ENCODE results near the gene MED29.

Gene MED29

GRCh38 chr19:39408392-39409207, 17.4 kb downstream of the MED29 start:
- H3K4me3 ChIP-seq (ENCODE audit: low read depth, low read length): peak overlapping the region; percentile 97
- DNase-seq (ENCODE audit: low read depth): no peak

GRCh38 chr19:39409208-39410016, 18.2 kb downstream of the MED29 start:
- H3K4me3 ChIP-seq (ENCODE audit: low read depth, low read length): peak overlapping the region; percentile 97

DNA sequence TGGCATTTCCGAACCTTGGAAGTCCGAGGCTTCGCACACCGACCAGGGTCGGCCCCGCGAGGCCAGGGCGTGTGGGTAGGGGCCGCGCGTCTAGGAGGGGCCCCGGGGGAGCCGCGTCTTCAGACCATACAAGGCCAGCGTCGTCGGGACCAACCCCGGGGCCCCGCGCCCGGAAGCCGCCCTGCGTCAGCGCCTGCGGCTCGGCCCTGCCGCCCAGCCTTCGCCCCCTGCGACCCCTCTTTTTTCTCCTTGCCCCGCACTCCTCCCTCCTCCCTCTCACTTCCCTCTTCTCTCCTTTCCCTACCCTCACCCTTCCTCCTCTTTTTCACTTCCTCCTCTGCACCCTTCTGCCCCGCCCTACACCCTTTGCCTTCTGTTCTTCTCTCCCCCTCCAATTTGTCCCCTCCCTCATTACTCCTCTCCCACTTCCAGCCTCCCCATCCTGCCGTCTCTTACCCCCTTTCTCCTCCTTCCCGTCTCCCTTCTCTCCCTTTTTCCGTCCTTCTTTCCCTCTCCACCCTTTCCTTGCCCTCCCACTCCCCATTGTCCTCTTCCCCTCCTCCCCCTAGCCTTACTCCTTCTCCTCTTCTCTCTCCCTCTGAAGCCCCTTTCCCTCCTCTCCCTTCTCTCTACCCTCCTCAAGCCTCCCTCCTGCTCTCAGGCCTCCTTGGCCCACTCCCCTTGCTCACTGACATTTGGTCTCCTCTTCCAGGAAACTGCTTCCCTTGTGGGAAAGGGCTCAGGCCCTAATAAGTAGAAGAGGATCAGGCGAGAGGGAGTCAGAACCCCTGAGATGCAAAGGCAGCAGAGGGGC, 19.0 kb downstream of the MED29 start:
- DNase-seq (ENCODE audit: low read depth): no peak
- H3K4me3 ChIP-seq (ENCODE audit: low read depth, low read length): peak overlapping the region; percentile 97

More at GRCh38 chr19:39409208-39410016, 18.2 kb downstream of the MED29 start:
- peak; percentile 61 for DNase-seq (ENCODE audit: low read depth)

DNA sequence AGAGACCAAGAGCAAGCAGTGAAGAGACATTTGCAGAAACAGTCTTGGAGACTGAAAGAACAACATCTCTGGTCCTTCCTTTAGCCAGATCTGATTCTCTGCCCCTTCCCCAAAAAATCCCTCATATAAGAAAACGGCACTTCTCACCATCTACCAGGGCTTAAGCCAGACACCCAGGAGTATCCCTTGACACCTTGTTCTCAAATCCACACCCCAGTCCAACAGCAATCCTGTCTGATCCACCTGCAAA, 19.6 kb downstream of the MED29 start:
- H3K4me3 ChIP-seq (ENCODE audit: low read depth, low read length): peak overlapping the region; percentile 2
- no peak for DNase-seq (ENCODE audit: low read depth)

DNA sequence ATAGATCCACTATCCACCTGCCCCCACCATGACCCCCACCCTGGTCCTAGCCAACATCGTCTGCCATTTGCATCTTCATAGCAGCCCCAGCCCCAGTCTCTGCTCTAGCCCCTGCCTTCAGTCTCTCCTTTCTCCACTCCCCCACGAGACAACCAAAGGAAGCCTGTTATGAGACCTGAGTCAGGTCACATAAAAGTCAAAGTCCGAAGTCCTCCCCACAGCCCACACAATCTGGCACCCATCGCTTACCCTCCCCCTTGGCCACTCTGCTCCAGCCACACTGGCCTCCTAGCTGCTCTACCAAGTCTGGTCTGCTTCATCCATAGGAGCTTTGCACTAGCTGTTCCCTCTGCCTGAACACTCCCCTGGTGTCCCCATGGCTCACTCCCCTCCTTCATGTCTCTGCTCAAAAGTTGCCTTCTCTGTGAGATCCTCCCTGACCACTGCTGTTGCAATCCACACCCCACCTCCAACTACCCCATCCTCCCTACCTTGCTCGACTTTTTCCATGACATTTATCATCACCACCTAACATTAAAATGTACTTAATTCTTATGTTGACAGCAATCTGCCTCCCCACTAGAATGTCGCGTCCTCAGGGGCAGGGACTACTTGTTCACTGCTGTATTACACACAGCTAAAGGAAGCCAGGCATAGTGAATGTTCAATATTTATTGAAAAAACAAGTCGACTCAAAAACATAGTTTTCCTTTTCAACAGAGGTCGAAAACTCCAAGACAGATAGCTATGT, 20.1 kb downstream of the MED29 start:
- H3K4me3 ChIP-seq (ENCODE audit: low read depth, low read length): peak overlapping the region; percentile 22
- DNase-seq (ENCODE audit: low read depth): peak; percentile 35

GRCh38 chr19:39411832-39412099, 20.6 kb downstream of the MED29 start:
- peak overlapping the region; percentile 22 for H3K4me3 ChIP-seq (ENCODE audit: low read depth, low read length)
- peak; percentile 75 for DNase-seq (ENCODE audit: low read depth)

DNA sequence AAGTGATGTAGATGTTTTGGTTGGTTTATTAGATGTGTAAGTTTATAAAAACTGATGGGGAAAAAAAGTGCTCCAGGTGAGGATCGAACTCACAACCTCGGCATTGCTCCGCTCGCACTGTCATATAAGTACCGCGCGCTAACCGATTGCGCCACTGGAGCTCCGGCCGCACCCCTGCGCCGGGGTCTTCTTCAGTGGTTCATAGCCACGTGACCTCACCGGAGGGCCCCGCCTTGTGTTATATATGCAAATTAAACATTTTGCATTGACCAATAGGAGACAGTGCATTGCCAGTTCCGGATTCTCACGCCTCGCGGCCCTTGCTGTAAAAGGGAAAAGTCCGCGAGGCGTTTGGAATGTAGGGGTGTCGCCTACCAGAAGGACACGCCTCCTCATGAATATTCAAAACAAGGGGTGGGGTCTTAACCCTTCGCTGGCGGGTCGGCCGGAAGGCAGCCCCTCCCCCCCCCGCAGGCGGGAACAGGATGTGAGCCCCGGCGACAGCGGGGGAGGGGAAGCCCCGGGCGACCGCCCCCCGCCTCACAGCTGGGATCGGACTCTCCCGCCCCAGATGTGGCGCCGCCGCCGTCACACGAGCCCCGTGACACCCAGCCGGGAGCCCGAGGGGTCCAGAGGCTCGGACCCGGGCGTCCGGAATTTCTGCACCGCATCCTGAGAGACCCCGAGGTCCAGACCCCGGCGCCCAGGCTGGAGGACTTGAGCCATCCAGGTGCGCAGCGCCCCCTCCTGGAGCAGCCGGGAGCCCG, 21.1 kb downstream of the MED29 start, which contains the start of gene PLEKHG2:
Gene PLEKHG2 (plus strand): TSS at position 570 of the 767 bp plus-strand sequence. CDS start 1,418 bp downstream, outside the sequence.
- H3K4me3 ChIP-seq (ENCODE audit: low read depth, low read length): peak within 1 kb of the TSS; percentile 78
- DNase-seq (ENCODE audit: low read depth): peak; percentile 99

DNA sequence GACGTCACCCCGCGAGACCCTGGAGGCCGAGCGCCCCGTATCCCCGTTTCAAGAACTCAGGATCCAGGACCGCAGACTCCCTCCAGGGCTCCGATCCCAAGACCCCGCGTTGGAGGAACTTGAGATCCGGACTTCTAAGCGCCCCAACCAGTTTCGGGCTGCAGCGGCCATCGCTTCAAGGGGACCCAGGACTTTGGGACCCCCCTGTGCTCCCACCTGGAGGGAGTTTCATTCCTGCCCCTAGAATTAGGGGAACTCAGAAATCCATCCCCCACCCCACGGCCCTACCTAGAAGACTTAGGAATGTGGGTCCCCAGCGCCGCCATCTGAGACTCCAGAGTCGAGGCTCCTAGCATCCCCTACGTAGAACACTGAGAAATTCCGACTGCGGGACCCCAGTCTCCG, 21.7 kb downstream of the MED29 start:
- no peak for DNase-seq (ENCODE audit: low read depth)
- peak overlapping the region; percentile 78 for H3K4me3 ChIP-seq (ENCODE audit: low read depth, low read length)

- DNase-seq (ENCODE audit: low read depth): no peak
- H3K4me3 ChIP-seq (ENCODE audit: low read depth, low read length): peak overlapping the region; percentile 78
Measured at GRCh38 chr19:39413272-39413910, 22.2 kb downstream of the MED29 start.

- H3K4me3 ChIP-seq (ENCODE audit: low read depth, low read length): peak overlapping the region; percentile 78
Measured at GRCh38 chr19:39413911-39414608, 22.9 kb downstream of the MED29 start.

DNA sequence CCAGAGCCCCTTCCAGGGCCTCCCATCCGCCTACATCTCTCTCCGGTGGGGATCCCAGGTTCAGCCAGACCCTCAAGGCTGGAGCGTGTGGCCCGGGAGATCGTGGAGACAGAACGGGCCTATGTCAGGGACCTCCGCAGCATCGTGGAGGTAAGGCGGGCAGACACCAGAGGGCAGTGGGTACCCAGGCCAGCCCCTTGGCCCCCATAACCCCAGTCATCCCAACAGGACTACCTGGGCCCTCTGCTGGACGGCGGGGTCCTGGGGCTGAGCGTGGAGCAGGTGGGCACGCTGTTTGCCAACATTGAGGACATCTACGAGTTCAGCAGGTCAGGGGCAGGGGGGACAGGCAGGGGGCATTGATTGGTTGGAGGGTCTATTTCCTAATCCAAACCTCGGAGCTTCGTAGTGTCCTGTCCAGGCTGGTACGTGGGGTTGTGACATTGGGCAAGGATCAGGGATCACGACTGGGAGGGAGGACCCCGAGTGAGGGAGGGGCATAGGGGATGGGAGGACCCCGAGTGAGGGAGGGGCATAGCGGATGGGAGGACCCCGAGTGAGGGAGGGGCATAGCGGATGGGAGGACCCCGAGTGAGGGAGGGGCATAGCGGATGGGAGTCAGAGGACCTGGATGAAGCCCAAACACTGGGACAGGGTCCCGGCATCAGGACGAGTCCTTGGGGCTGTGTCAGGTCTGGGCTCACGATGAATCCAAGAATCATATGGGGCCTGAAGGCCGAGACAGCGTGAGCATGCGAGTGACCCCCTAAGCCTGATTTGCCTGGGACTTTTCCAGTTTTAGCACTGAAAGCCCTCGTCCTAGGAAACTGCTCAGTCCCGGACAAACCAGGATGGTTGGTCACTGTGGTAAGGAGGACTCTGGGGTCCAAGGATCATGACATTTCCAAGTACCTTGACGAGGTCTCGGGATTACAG, 24.2 kb downstream of the MED29 start:
- no peak for DNase-seq (ENCODE audit: low read depth)
- H3K4me3 ChIP-seq (ENCODE audit: low read depth, low read length): peak overlapping the region; percentile 78

More at GRCh38 chr19:39413911-39414608, 22.9 kb downstream of the MED29 start:
- no peak for DNase-seq (ENCODE audit: low read depth)

DNA sequence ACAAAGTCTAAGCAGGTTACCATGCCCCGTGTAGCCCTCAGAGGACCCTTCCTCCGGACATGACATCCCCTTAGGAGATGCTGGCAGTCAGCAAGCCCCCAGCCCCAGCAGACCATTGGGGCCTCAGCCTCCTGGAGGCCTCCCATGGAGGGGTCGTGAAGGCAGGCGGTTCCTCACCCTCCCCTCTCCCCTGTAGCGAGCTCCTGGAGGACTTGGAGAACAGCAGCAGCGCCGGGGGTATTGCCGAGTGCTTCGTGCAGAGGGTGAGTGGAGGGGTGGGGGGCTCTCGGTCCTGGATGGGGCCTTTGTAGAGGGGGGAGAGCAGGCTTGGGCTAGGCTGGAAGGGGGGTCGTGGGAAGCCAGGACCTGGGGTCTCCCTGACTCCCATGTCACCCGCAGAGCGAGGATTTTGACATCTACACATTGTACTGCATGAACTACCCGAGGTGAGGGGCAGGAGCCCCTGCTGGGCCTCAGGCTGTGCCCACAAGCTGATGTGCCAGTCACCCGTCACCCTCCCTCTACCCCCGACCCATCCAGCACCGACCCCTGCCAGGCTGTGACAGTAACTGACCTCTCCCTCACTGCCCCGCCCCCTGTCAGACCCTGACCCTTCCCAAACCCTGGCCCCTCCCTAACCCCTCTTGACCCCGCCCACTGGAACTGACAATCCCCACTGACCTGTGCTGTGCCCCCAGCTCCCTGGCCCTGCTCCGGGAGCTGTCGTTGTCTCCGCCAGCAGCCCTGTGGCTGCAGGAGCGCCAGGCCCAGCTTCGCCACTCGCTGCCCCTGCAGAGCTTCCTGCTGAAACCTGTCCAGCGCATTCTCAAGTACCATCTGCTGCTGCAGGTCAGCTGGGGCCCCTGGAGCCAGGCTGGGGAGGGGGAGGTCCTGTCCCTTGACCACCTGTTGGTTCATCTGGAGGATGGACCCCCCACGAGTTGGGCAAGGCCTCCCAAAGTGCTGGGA, 25.3 kb downstream of the MED29 start:
- H3K4me3 ChIP-seq (ENCODE audit: low read depth, low read length): no peak overlapping the region
- DNase-seq (ENCODE audit: low read depth): no peak

DNA sequence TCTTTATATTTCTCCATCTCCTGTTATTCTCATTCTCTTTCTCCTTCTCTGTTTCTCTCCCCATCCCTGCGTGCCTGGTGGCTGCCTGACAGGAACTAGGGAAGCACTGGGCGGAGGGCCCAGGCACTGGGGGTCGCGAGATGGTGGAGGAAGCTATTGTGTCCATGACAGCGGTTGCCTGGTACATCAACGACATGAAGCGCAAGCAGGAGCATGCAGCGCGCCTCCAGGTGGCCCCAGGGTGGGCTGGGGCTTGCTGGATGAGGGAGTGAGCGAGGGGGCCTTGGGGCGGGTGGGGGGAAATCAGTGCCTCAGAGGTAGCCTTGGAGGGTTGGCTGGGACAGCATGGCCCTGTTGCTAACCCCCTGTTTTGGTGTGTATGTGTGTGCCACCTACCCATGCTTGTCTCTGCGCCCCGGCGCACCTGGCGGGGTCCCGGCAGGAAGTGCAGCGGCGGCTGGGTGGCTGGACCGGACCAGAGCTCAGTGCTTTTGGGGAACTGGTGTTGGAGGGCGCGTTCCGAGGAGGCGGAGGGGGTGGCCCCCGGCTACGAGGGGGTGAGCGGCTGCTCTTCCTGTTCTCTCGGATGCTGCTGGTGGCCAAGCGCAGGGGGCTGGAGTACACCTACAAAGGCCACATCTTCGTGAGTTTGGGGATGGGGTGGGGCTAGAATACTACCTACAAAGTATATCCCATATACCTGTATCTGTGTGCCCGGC, 26.4 kb downstream of the MED29 start:
- H3K4me3 ChIP-seq (ENCODE audit: low read depth, low read length): no peak overlapping the region
- no peak for DNase-seq (ENCODE audit: low read depth)

GRCh38 chr19:39419003-39419402, 27.8 kb downstream of the MED29 start:
- H3K4me3 ChIP-seq (ENCODE audit: low read depth, low read length): no peak overlapping the region
- DNase-seq (ENCODE audit: low read depth): no peak

DNA sequence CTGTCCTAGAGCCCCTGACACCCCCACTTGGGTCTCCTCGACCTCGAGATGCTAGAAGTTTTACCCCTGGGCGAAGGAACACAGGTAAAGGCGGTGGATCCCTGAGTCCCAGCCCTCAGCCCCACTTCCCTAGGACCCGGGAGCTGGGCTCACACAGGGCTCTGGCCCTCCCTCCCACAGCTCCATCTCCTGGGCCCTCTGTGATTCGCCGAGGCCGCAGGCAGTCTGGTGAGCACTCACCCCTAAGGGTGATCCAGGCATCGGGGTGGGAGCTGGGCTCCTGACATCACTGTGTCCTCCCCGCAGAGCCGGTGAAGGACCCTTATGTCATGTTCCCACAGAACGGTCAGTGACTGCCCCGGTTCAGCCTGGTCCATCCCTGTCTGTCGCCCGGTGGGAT, 29.6 kb downstream of the MED29 start:
- H3K4me3 ChIP-seq (ENCODE audit: low read depth, low read length): no peak overlapping the region
- DNase-seq (ENCODE audit: low read depth): no peak
